K562 (cell line): ENCODE results near the gene MMP23B. TPM values are rescaled to one million over a fixed set of nuclear protein-coding genes. Genes with fewer than 3 reads are reported as not detected.

Experiments used
- DDX20 ChIP-seq: fragments of 450-650 bp; IDR thresholded peaks from 2 replicates; pipeline ENCODE4 v1.6.1; 2016; ENCODE audit warnings: missing genetic modification characterization, low read depth, mild to moderate bottlenecking, missing compliant biosample characterization, moderate library complexity
- E4F1 ChIP-seq: fragments of 250-450 bp; sonication (Bioruptor Pico); IDR thresholded peaks from 2 replicates; pipeline ENCODE4 v1.5.0; 2021; ENCODE audit warnings: mild to moderate bottlenecking, borderline replicate concordance
- ELF2 ChIP-seq: fragments of 250-450 bp; sonication (Bioruptor Pico); IDR thresholded peaks from 2 replicates; pipeline ENCODE4 v1.5.0; 2021; ENCODE audit warnings: mild to moderate bottlenecking
- FOXA3 ChIP-seq, 2 experiments: fragments of 450-650 bp in 1 of 2; sonication (generic) in 1 of 2; formaldehyde crosslinking; IDR thresholded peaks in 1 of 2; conservative IDR thresholded peaks in 1 of 2; 2 replicates each; pipeline versions ENCODE4 v1.4.0 to v1.8.0; 2020 to 2022; ENCODE audit warnings: mild to moderate bottlenecking in 2 of 2, missing genetic modification reagents in 1 of 2
- FOXO4 ChIP-seq: fragments of 450-650 bp; formaldehyde crosslinking; IDR thresholded peaks from 2 replicates; pipeline ENCODE4 v1.4.0; 2020; ENCODE audit warnings: mild to moderate bottlenecking, moderate library complexity
- HEY1 ChIP-seq: fragments of 250-450 bp; sonication (Bioruptor Pico); IDR thresholded peaks from 2 replicates; pipeline ENCODE4 v1.5.0; 2020; ENCODE audit warnings: mild to moderate bottlenecking, moderate library complexity, borderline replicate concordance
- MEF2D ChIP-seq: conservative IDR thresholded peaks from 2 replicates; pipeline ENCODE4 v1.6.1; 2016; ENCODE audit warnings: low read depth, missing genetic modification characterization, missing compliant biosample characterization
- NR4A1 ChIP-seq, 2 experiments: fragments of 250-450 bp in 1 of 2; fragments of 450-650 bp in 1 of 2; sonication (Bioruptor Pico) in 1 of 2; IDR thresholded peaks; 2 replicates each; pipeline versions ENCODE4 v1.4.0 to v1.6.1; 2016 to 2020; ENCODE audit warnings: mild to moderate bottlenecking in 2 of 2, missing compliant biosample characterization in 1 of 2, missing genetic modification characterization in 1 of 2, moderate library complexity in 1 of 2
- TFE3 ChIP-seq: fragments of 450-650 bp; formaldehyde crosslinking; IDR thresholded peaks from 2 replicates; pipeline ENCODE4 v1.4.0; 2020; ENCODE audit warnings: mild to moderate bottlenecking, mixed read lengths
- ZBTB1 ChIP-seq: sonication (generic); formaldehyde crosslinking; IDR thresholded peaks from 2 replicates; pipeline ENCODE4 v1.8.1; 2023; ENCODE audit warnings: missing genetic modification reagents, low read depth, mild to moderate bottlenecking, borderline replicate concordance
- ZBTB33 ChIP-seq: sonication (generic); formaldehyde crosslinking; IDR thresholded peaks from 2 replicates; pipeline ENCODE4 v1.8.1; 2023; ENCODE audit warnings: mild to moderate bottlenecking, missing genetic modification reagents
- ZNF324 ChIP-seq: fragments of 250-450 bp; sonication (Bioruptor Pico); IDR thresholded peaks from 2 replicates; pipeline ENCODE4 v1.4.0; 2020; ENCODE audit warnings: mild to moderate bottlenecking
- ZNF512 ChIP-seq: IDR thresholded peaks from 2 replicates; pipeline ENCODE4 v1.6.1; 2016; ENCODE audit warnings: missing genetic modification characterization, missing compliant biosample characterization
- polyA plus RNA-seq, 8 experiments: library from polyadenylated mRNA; depleted of rRNA in 4 of 8; stranded (reverse) in 5 of 8; unstranded in 3 of 8; fragments of >200 nt; fragmentation: Nextera tagmentation in 2 of 8; fragmentation: Illumina TruSeq in 1 of 8; extraction: Ambion mirVana in 2 of 8; extraction: Trizol in 1 of 8; gene quantifications; 2 replicates each; pipeline versions ENCODE4 v1.2.1 to v1.2.3, GENCODE V29; 2011 to 2014; ENCODE audit warnings: inconsistent platforms in 1 of 8, missing spikeins in 1 of 8
- total RNA-seq, 7 experiments: library from RNA; depleted of rRNA in 6 of 7; stranded (reverse); fragments of >200 nt in 6 of 7; fragmentation: Illumina TruSeq in 2 of 7; extraction: Trizol in 2 of 7; gene quantifications; 2 replicates each; pipeline versions ENCODE4 v1.2.1 to v1.2.3, GENCODE V29; 2011 to 2021; ENCODE audit warnings: low replicate concordance in 1 of 7

The MMP23B gene
- total and polyA plus RNA-seq, 9 of the 15 experiments (the other 6 are each of a cell fraction or from before 2014, with no cell fraction given) = 0.28 to 1.2 (median 0.41) TPM; not detected in 5

- TF ChIP-seq DDX20 (tag) (no peak), FOXO4 (no peak), FOXA3 (CRISPR knock-in tag; conservative IDR thresholded peaks at IDR 0.05 in 1 of 2, IDR thresholded peaks at IDR 0.05 in 1 of 2) (no peak), HEY1 (CRISPR knock-in tag) (no peak), MEF2D (tag) (no peak), ZNF324 (no peak), ZBTB33 (CRISPR knock-in tag) (no peak), ZBTB1 (CRISPR knock-in tag) (0 out of 2 replicates have a peak, but pooled peaks have one; percentile 16), NR4A1 (CRISPR knock-in tag; IDR thresholded peaks at IDR 0.05) (no peak), NR4A1 (tag; IDR thresholded peaks at IDR 0.05) (no peak), TFE3 (CRISPR knock-in tag) (no peak), E4F1 (CRISPR knock-in tag) (no peak), ZNF512 (tag) (0 out of 2 replicates have a peak, but pooled peaks have one; percentile 23), ELF2 (CRISPR knock-in tag) (no peak)
Observed at GRCh38 chr1:1596493-1597274, 35.3 kb upstream of the MMP23B start (continued).
